Ishikawa (cell line): ENCODE measurements around the gene SMARCD1.
A peak's percentile ranks its signal among the peaks of the same experiment; 100 is the strongest.

ENCODE experiments used
- CEBPB ChIP-seq: IDR thresholded peaks from 2 replicates; pipeline ENCODE4 v1.6.1; 2012
- CREB1 ChIP-seq: IDR thresholded peaks from 2 replicates; pipeline ENCODE4 v1.6.1; 2012; ENCODE audit warnings: low read depth
- EGR1 ChIP-seq: IDR thresholded peaks from 2 replicates; pipeline ENCODE4 v1.6.1; 2012
- EP300 ChIP-seq: IDR thresholded peaks from 2 replicates; pipeline ENCODE4 v1.6.1; 2012; ENCODE audit warnings: borderline replicate concordance
- FOXM1 ChIP-seq: IDR thresholded peaks from 2 replicates; pipeline ENCODE4 v1.6.1; 2012; ENCODE audit warnings: low read depth, borderline replicate concordance
- NFIC ChIP-seq: IDR thresholded peaks from 2 replicates; pipeline ENCODE4 v1.6.1; 2012
- RAD21 ChIP-seq: IDR thresholded peaks from 2 replicates; pipeline ENCODE4 v1.6.1; 2012; ENCODE audit warnings: low read depth
- TAF1 ChIP-seq: IDR thresholded peaks from 2 replicates; pipeline ENCODE4 v1.6.1; 2012; ENCODE audit warnings: low read depth, mild to moderate bottlenecking
- TCF12 ChIP-seq: IDR thresholded peaks from 2 replicates; pipeline ENCODE4 v1.6.1; 2012; ENCODE audit warnings: low read depth
- TEAD4 ChIP-seq: IDR thresholded peaks from 2 replicates; pipeline ENCODE4 v1.6.1; 2012
- YY1 ChIP-seq: IDR thresholded peaks from 2 replicates; pipeline ENCODE4 v1.6.1; 2012; ENCODE audit warnings: low read depth
- ZBTB7A ChIP-seq: IDR thresholded peaks from 2 replicates; pipeline ENCODE4 v1.6.1; 2012; ENCODE audit warnings: low read depth
- TF ChIP-seq, protein P1 (sequence below): IDR thresholded peaks from 2 replicates; pipeline ENCODE4 v1.6.1; 2012; ENCODE audit warnings: low read depth, mild to moderate bottlenecking
- TF ChIP-seq, protein P2 (sequence below): IDR thresholded peaks from 2 replicates; pipeline ENCODE4 v1.6.1; 2012
- TF ChIP-seq, protein P3 (sequence below): IDR thresholded peaks from 2 replicates; pipeline ENCODE4 v1.6.1; 2012

Gene SMARCD1

DNA sequence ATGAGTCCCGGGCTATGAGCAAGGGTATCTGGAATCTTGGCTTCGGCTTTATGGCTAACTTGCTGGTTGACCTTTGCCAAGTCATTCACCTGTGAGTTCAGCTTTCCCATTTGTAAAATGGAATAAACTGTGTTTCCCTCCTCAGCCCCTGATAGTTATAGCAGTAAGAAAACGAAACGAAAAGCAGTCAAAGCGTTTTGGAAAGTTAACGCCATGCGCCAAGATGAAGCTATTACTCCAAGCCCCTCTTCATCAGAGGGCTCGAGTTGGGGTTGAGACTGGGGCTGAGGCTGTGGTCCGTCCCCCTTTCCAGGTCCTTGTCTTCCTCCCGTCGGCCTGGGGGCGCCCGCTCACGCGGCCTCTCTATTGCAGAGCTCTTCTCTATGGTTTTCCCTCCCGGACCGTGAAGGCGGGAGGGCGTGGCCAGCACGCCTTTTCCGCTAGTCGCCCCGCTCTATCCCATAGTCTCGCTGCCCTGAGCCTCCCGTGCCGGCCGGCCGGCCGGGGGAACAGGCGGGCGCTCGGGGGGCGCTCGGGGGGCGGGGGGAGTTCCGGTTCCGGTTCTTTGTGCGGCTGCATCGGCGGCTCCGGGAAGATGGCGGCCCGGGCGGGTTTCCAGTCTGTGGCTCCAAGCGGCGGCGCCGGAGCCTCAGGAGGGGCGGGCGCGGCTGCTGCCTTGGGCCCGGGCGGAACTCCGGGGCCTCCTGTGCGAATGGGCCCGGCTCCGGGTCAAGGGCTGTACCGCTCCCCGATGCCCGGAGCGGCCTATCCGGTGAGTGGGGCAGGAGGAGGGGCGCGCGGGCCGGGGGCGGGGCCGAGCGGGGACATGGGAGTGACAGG is at the start of gene SMARCD1:
SMARCD1 (plus strand) TSS at position 568 of the 840 bp plus-strand sequence; CDS start at position 596, 28 bp downstream.
- TF ChIP-seq EGR1 (no peak), FOXM1 (no peak), EP300 (no peak), CREB1 (no peak), TEAD4 (no peak; the same call in 1 of the 2 replicates), NFIC (0 out of 2 replicates have a peak, but pooled peaks have one; percentile 8), CEBPB (no peak), ZBTB7A (peak; percentile 76), YY1 (peak; percentile 85), TAF1 (peak; percentile 69; the same call in 1 of the 2 replicates), RAD21 (no peak), TCF12 (peak; percentile 38)
- TF ChIP-seq, protein P1, sequence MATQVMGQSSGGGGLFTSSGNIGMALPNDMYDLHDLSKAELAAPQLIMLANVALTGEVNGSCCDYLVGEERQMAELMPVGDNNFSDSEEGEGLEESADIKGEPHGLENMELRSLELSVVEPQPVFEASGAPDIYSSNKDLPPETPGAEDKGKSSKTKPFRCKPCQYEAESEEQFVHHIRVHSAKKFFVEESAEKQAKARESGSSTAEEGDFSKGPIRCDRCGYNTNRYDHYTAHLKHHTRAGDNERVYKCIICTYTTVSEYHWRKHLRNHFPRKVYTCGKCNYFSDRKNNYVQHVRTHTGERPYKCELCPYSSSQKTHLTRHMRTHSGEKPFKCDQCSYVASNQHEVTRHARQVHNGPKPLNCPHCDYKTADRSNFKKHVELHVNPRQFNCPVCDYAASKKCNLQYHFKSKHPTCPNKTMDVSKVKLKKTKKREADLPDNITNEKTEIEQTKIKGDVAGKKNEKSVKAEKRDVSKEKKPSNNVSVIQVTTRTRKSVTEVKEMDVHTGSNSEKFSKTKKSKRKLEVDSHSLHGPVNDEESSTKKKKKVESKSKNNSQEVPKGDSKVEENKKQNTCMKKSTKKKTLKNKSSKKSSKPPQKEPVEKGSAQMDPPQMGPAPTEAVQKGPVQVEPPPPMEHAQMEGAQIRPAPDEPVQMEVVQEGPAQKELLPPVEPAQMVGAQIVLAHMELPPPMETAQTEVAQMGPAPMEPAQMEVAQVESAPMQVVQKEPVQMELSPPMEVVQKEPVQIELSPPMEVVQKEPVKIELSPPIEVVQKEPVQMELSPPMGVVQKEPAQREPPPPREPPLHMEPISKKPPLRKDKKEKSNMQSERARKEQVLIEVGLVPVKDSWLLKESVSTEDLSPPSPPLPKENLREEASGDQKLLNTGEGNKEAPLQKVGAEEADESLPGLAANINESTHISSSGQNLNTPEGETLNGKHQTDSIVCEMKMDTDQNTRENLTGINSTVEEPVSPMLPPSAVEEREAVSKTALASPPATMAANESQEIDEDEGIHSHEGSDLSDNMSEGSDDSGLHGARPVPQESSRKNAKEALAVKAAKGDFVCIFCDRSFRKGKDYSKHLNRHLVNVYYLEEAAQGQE, result no peak
- TF ChIP-seq, protein P2, sequence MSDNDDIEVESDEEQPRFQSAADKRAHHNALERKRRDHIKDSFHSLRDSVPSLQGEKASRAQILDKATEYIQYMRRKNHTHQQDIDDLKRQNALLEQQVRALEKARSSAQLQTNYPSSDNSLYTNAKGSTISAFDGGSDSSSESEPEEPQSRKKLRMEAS, result peak; percentile 79
- TF ChIP-seq, protein P3, sequence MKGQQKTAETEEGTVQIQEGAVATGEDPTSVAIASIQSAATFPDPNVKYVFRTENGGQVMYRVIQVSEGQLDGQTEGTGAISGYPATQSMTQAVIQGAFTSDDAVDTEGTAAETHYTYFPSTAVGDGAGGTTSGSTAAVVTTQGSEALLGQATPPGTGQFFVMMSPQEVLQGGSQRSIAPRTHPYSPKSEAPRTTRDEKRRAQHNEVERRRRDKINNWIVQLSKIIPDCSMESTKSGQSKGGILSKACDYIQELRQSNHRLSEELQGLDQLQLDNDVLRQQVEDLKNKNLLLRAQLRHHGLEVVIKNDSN, result no peak

DNA sequence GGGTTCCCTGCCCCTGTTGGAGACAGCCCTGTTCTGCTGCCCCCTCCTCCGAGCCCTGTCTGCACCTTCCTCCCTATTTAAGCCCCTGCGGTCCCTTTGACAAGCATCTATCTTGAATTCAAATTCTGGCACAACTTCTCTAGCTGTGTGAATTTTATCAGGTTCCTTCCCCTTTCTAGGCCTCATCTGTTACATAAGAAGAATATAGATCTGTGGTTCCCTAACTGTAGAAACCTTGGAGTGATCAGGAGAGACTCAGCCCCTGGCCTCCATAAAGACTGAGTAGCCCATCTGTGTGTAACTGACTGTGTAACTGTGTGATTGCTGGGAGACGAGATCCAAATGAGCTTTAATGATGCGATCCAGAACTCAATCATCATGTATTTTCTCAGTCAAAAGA is 46.8 kb upstream of the SMARCD1 start:
- TF ChIP-seq YY1 (no peak), FOXM1 (no peak), CEBPB (no peak), NFIC (no peak), CREB1 (no peak), ZBTB7A (no peak), TEAD4 (no peak), TCF12 (no peak)
- TF ChIP-seq, protein P2, result no peak

DNA sequence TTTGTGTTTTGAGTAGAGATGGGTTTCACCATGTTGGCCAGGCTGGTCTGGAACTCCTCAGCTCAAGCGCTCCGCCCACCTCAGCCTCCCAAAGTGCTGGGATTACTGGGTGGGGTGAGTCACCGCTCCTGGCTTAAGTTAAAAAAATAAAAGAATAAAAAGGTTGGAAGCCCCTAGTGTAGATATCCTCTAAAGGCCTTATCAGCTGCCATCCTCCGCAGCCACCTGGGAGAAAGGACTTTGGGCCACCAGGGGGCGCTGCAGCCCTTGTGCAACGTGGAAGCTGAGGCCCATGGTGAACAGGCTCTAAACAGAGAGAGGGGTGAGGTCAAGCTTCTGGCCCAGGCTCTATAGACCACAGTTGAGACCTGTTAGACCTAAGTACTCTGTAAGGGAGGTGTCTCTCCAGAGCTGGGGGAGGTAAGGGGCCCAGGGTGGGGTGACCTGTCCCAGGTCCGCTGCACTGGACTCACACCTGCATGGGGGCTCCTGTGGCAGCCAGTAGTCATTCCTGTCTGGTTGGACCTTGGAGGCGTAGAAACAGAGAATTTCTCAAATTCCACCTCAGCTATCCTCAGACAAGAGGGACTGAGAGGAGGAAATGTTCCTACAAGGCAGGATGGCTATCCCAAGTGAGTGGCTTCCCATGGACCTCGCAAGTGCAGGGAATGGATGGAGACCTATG is 45.8 kb upstream of the SMARCD1 start:
- TF ChIP-seq TEAD4, result no peak
- TF ChIP-seq NFIC, result no peak
- TF ChIP-seq, protein P2, result 0 out of 2 replicates have a peak, but pooled peaks have one; percentile 33
- TF ChIP-seq TCF12, result no peak
- TF ChIP-seq RAD21, result peak; percentile 83
- TF ChIP-seq, protein P1, result no peak

DNA sequence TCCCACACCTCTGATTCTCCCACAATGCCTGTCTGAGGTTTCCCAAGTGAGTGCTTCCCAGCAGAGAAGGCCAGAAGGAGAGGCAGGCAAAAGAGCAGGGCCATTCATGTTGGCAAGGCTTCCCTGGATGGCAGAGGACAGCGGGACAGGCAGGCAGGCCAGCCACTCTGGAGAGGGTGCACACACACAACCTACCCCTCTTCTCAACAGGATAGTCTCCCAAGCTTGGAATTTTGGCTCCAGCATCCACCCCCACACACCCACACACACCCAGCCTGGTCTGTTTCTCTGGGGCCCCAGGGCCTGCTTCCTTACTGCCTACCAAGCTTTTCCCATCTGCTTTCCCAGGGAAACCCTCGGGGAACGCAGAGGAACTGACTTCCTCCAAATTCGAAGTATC is 44.5 kb upstream of the SMARCD1 start:
- TF ChIP-seq CEBPB (no peak), TAF1 (no peak), ZBTB7A (no peak), YY1 (no peak)
- TF ChIP-seq, protein P1, result no peak
